H1 (cell line): ENCODE measurements around the gene MAPK4. TPM values are rescaled to one million over a fixed set of nuclear protein-coding genes. Genes with fewer than 3 reads are reported as not detected.

ENCODE experiments used
- CTCF ChIA-PET: fragments of 300-600 bp; sonication (Branson Sonifier 250); formaldehyde crosslinking; loops from one replicate; lab custom pipeline; 2021; ENCODE audit not compliant: partially characterized antibody; lab: Charles Lee
- POLR2A ChIA-PET: fragments of 300-600 bp; sonication (Branson Sonifier 250); formaldehyde crosslinking; loops from one replicate; lab custom pipeline; 2021; ENCODE audit warnings: inconsistent platforms; ENCODE audit not compliant: partially characterized antibody; lab: Charles Lee
- DNase-seq, 2 experiments: peaks; one replicate each; pipeline versions ENCODE4 v3.0.0 to v3.0.0-alpha.2; 2010 to 2022; ENCODE audit warnings: low spot score in 2 of 2, low read depth in 1 of 2, mixed read lengths in 1 of 2
- FAIRE-seq: peaks from 2 replicates; lab custom pipeline; 2011; peaks lifted over from hg19 to GRCh38; lab: Jason Lieb, UNC
- H2AFZ ChIP-seq: 2 replicates; pipeline ENCODE4 v1.8.1; 2012; ENCODE audit warnings: low read length, inconsistent platforms
- H2AK5ac ChIP-seq: 2 replicates; pipeline ENCODE4 v1.6.1; 2013; ENCODE audit warnings: low read depth, low read length
- H2BK120ac ChIP-seq: replicated peaks from 2 replicates; pipeline ENCODE3; 2013; ENCODE audit warnings: low read depth, low read length, inconsistent platforms
- H2BK12ac ChIP-seq: 2 replicates; pipeline ENCODE4 v1.6.1; 2013; ENCODE audit warnings: low read depth, low read length
- H2BK15ac ChIP-seq: 2 replicates; pipeline ENCODE4 v1.6.1; 2013; ENCODE audit warnings: low read length
- H2BK20ac ChIP-seq: 2 replicates; pipeline ENCODE4 v1.6.1; 2013; ENCODE audit warnings: low read length
- H2BK5ac ChIP-seq: 2 replicates; pipeline ENCODE4 v1.6.1; 2013; ENCODE audit warnings: low read depth, low read length
- H3K14ac ChIP-seq: 2 replicates; pipeline ENCODE4 v1.6.1; 2013; ENCODE audit warnings: inconsistent platforms; ENCODE audit not compliant: insufficient read length
- H3K18ac ChIP-seq: 2 replicates; pipeline ENCODE4 v1.6.1; 2013; ENCODE audit warnings: low read length; ENCODE audit errors: extremely low read depth
- H3K23ac ChIP-seq: 2 replicates; pipeline ENCODE4 v1.6.1; 2013; ENCODE audit warnings: inconsistent platforms; ENCODE audit not compliant: insufficient read length
- H3K23me2 ChIP-seq: 2 replicates; pipeline ENCODE4 v1.6.1; 2013; ENCODE audit warnings: low read depth, low read length
- H3K27ac ChIP-seq: 2 replicates; pipeline ENCODE4 v1.6.1; 2011; ENCODE audit warnings: low read depth, low read length, inconsistent platforms
- H3K27me3 ChIP-seq, 4 experiments: replicated peaks in 1 of 4; 1 replicate in 1 of 4; 2 replicates in 3 of 4; pipeline versions ENCODE4 v1.6.1 to v1.8.1; 2011 to 2013; ENCODE audit warnings: low read length in 3 of 4, mild to moderate bottlenecking in 3 of 4, inconsistent platforms in 2 of 4, mixed read lengths in 2 of 4, moderate library complexity in 1 of 4; ENCODE audit not compliant: control insufficient read depth in 3 of 4, insufficient read depth in 3 of 4; ENCODE audit errors: extremely low read depth in 1 of 4
- H3K36me3 ChIP-seq, 4 experiments: 2 replicates each; pipeline versions ENCODE4 v1.6.1 to v1.8.1; 2011 to 2013; ENCODE audit warnings: mild to moderate bottlenecking in 4 of 4, low read length in 3 of 4, moderate library complexity in 2 of 4, control low read depth in 1 of 4, inconsistent platforms in 1 of 4; ENCODE audit not compliant: insufficient read depth in 4 of 4, control insufficient read depth in 2 of 4
- H3K4ac ChIP-seq: replicated peaks from 2 replicates; pipeline ENCODE3; 2013; ENCODE audit warnings: low read length, low read depth, mixed read lengths, inconsistent platforms; ENCODE audit not compliant: insufficient read length
- H3K4me1 ChIP-seq, 4 experiments: replicated peaks in 1 of 4; 1 replicate in 1 of 4; 2 replicates in 3 of 4; pipeline versions ENCODE4 v1.6.1 to v1.8.1; 2011 to 2013; ENCODE audit warnings: low read length in 3 of 4, inconsistent platforms in 2 of 4, mixed read lengths in 1 of 4; ENCODE audit not compliant: insufficient read depth in 4 of 4, control insufficient read depth in 3 of 4
- H3K4me2 ChIP-seq, 2 experiments: 2 replicates each; pipeline versions ENCODE4 v1.6.1 to v1.8.1; 2011 to 2013; ENCODE audit warnings: low read depth in 2 of 2, low read length in 2 of 2, control low read depth in 1 of 2, inconsistent platforms in 1 of 2, mild to moderate bottlenecking in 1 of 2; ENCODE audit not compliant: insufficient read depth in 1 of 2
- H3K4me3 ChIP-seq, 4 experiments: fragments of 200-600, 300-600 bp in 1 of 4; sonication (generic), shearing (Covaris generic), sonication (Bioruptor Twin) in 1 of 4; 2 replicates each; pipeline versions ENCODE4 v1.5.1 to v1.8.1; 2011 to 2016; ENCODE audit warnings: low read length in 4 of 4, low read depth in 3 of 4, control low read depth in 2 of 4, inconsistent platforms in 2 of 4, mild to moderate bottlenecking in 2 of 4, mixed read lengths in 1 of 4, moderate library complexity in 1 of 4; ENCODE audit not compliant: insufficient read depth in 2 of 4; ENCODE audit errors: extremely low read depth in 1 of 4
- H3K56ac ChIP-seq: replicated peaks from 2 replicates; pipeline ENCODE3; 2013; ENCODE audit warnings: low read depth, mild to moderate bottlenecking, mixed read lengths, low read length, inconsistent platforms; ENCODE audit not compliant: insufficient read length
- H3K79me1 ChIP-seq: 2 replicates; pipeline ENCODE4 v1.6.1; 2013; ENCODE audit warnings: low read depth, low read length, control low read depth
- H3K79me2 ChIP-seq, 2 experiments: 2 replicates each; pipeline versions ENCODE4 v1.6.1 to v1.8.1; 2012 to 2013; ENCODE audit warnings: low read length in 2 of 2, mild to moderate bottlenecking in 2 of 2, inconsistent platforms in 1 of 2; ENCODE audit not compliant: insufficient read depth in 2 of 2, control insufficient read depth in 1 of 2
- H3K9ac ChIP-seq, 4 experiments: replicated peaks in 1 of 4; 1 replicate in 1 of 4; 2 replicates in 3 of 4; pipeline versions ENCODE4 v1.6.1 to v1.8.1; 2011 to 2013; ENCODE audit warnings: low read depth in 3 of 4, low read length in 3 of 4, control low read depth in 2 of 4, mild to moderate bottlenecking in 2 of 4, moderate library complexity in 2 of 4, inconsistent platforms in 1 of 4; ENCODE audit errors: extremely low read depth in 1 of 4
- H3K9me3 ChIP-seq, 2 experiments: 2 replicates each; pipeline versions ENCODE4 v1.6.1 to v1.8.1; 2012 to 2013; ENCODE audit warnings: mild to moderate bottlenecking in 2 of 2, moderate library complexity in 2 of 2, control low read depth in 1 of 2, inconsistent platforms in 1 of 2, low read depth in 1 of 2, low read length in 1 of 2, mixed read lengths in 1 of 2; ENCODE audit not compliant: insufficient read depth in 2 of 2
- H4K20me1 ChIP-seq, 2 experiments: replicated peaks in 1 of 2; 2 replicates each; pipeline versions ENCODE3 to v1.8.1; 2011 to 2013; ENCODE audit warnings: inconsistent platforms in 2 of 2, low read length in 2 of 2, mild to moderate bottlenecking in 1 of 2; ENCODE audit not compliant: insufficient read depth in 2 of 2, control insufficient read depth in 1 of 2
- H4K5ac ChIP-seq: 2 replicates; pipeline ENCODE4 v1.6.1; 2013; ENCODE audit warnings: low read length, low read depth, mixed read lengths, inconsistent platforms; ENCODE audit not compliant: insufficient read length
- H4K8ac ChIP-seq: 2 replicates; pipeline ENCODE4 v1.8.0; 2013; ENCODE audit warnings: mild to moderate bottlenecking, moderate library complexity, low read length, inconsistent platforms; ENCODE audit not compliant: insufficient read depth; ENCODE audit errors: extremely low read depth
- H4K91ac ChIP-seq: replicated peaks from 2 replicates; pipeline ENCODE3; 2013; ENCODE audit warnings: low read length, mixed read lengths, inconsistent platforms; ENCODE audit not compliant: insufficient read length
- CBX5 ChIP-seq: fragments of 300-800, 300-1000 bp; sonication (generic); IDR thresholded peaks from 2 replicates; pipeline ENCODE4 v1.7.1; 2016; ENCODE audit warnings: antibody characterized with exemption, low read length, low read depth
- CTBP2 ChIP-seq: IDR thresholded peaks from 2 replicates; pipeline ENCODE4 v1.7.0; 2011; ENCODE audit warnings: borderline replicate concordance, mild to moderate bottlenecking, moderate library complexity, mixed read lengths, low read length; ENCODE audit not compliant: insufficient read depth, insufficient read length
- KDM1A ChIP-seq: fragments of 200-600, 300-600 bp; sonication (generic); IDR thresholded peaks from 2 replicates; pipeline ENCODE4 v1.7.1; 2016; ENCODE audit warnings: mild to moderate bottlenecking, low read length, borderline replicate concordance
- RAD21 ChIP-seq, 2 experiments: IDR thresholded peaks in 1 of 2; conservative IDR thresholded peaks in 1 of 2; 2 replicates each; pipeline ENCODE4 v1.6.1; 2011; ENCODE audit warnings: low read depth in 2 of 2, low read length in 2 of 2, improper control_type of control experiment in 1 of 2, inconsistent platforms in 1 of 2, mild to moderate bottlenecking in 1 of 2, moderate library complexity in 1 of 2
- RFX5 ChIP-seq: IDR thresholded peaks from 2 replicates; pipeline ENCODE4 v1.6.1; 2011; ENCODE audit warnings: low read depth, low read length, improper control_type of control experiment, borderline replicate concordance
- WGBS, 2 experiments: shearing (Covaris generic) in 1 of 2; methylation state at CpG; one replicate each; pipeline versions ENCODE4 v1.1.6 to v1.1.7; 2013 to 2015; ENCODE audit warnings: low lambda C conversion rate in 2 of 2, mixed read lengths in 2 of 2, inconsistent platforms in 1 of 2, low coverage in 1 of 2, missing lambda C conversion rate in 1 of 2; ENCODE audit not compliant: insufficient replicate concordance in 2 of 2, insufficient coverage in 1 of 2, insufficient read length in 1 of 2; ENCODE audit errors: extremely low coverage in 1 of 2, missing lambda C conversion rate in 1 of 2; 5-methylcytosine and 5-hydroxymethylcytosine counted together
- polyA plus RNA-seq, 7 experiments: library from polyadenylated mRNA; depleted of rRNA in 3 of 7; stranded (reverse) in 5 of 7; unstranded in 2 of 7; fragments of >200 nt in 5 of 7; fragments of 200-250 nt in 2 of 7; gene quantifications; 1 replicate in 5 of 7; 2 replicates in 1 of 7; 4 replicates in 1 of 7; pipeline versions ENCODE4 v1.2.1 to v1.2.3, GENCODE V29; 2011 to 2013; ENCODE audit warnings: missing spikeins in 2 of 7, mixed read lengths in 2 of 7
- total RNA-seq: library from RNA; stranded (reverse); fragmentation: NEBNext Ultra II Directional; extraction: Animal tissue kit (Norgen Biotek cat#: 25700); gene quantifications from 2 replicates; pipeline ENCODE4 v1.2.1, GENCODE V29; 2021
- TF ChIP-seq, protein P1 (sequence below): IDR thresholded peaks from 2 replicates; pipeline ENCODE4 v1.6.1; 2012; ENCODE audit warnings: inconsistent platforms

Gene MAPK4
- total and polyA plus RNA-seq, 2 of the 8 experiments (the other 6 are each of a cell fraction or from before 2014, with no cell fraction given), result 3.2 to 3.7 TPM

DNA sequence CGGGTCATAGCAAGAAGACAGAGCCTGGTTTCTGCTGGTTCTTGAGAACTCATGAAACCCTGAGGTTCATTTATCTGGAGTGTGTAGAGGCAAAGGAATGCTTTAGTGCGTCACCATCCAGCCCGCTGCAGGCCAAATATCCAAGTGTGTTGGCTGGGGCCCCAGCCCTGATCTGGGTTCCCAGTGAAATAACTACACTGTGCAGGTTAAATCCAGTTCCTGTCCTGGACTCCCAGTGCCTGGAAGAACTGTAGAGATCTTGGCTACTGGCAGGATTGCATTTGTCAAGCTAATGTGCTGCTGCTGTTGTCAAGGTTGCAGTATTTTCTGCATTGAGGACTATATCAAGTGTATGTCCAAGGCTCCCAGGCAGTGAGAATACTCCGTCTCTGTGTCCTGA lies 89.9 kb downstream of the MAPK4 start:
- no peak overlapping the region for H2AK5ac ChIP-seq
- no peak overlapping the region for H2BK12ac ChIP-seq
- H3K4me3 ChIP-seq, result no peak overlapping the region
- no peak overlapping the region for H3K56ac ChIP-seq
- no peak overlapping the region for H4K5ac ChIP-seq
- CTCF ChIA-PET, result interaction anchor here (1.2 kb wide), 1 partner anchor 9 kb away, joined by 3 read pairs; no protein-coding TSS in a partner anchor
- no peaks in the 10 kb centered on the region for H4K20me1 ChIP-seq
- H3K23me2 ChIP-seq, result no peaks in the 10 kb centered on the region
- H2BK20ac ChIP-seq, result no peak overlapping the region
- H3K9ac ChIP-seq, result no peak overlapping the region
- no peak overlapping the region for H3K23ac ChIP-seq
- no peaks in the 10 kb centered on the region for H3K36me3 ChIP-seq
- no peaks in the 10 kb centered on the region for H3K79me1 ChIP-seq
- no peak overlapping the region for H3K4ac ChIP-seq
- no peaks in the 10 kb centered on the region for H3K79me2 ChIP-seq
- H2AFZ ChIP-seq, result no peak overlapping the region
- H3K27ac ChIP-seq, result no peak overlapping the region
- peak overlapping the region; percentile 16; the same call in 1 of the 2 replicates for H2BK5ac ChIP-seq
- H3K14ac ChIP-seq, result no peak overlapping the region
- TF ChIP-seq KDM1A (no peak), CBX5 (no peak), CTBP2 (no peak), RFX5 (no peak), RAD21 (IDR thresholded peaks at IDR 0.05 in 1 of 2, conservative IDR thresholded peaks at IDR 0.05 in 1 of 2; ENCODE audit: low read depth in 2 of 2, low read length in 2 of 2) (no peak)
- TF ChIP-seq, protein P1, sequence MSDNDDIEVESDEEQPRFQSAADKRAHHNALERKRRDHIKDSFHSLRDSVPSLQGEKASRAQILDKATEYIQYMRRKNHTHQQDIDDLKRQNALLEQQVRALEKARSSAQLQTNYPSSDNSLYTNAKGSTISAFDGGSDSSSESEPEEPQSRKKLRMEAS, result no peak
- TF ChIP-seq, all 59 proteins: peak for 0
- H3K18ac ChIP-seq, result no peak overlapping the region
- H3K27me3 ChIP-seq, result no peaks in the 10 kb centered on the region
- H2BK120ac ChIP-seq, result no peak overlapping the region
- 83% methylated on average over 4 of the region's 4 CpGs; no CpG with 5 or more reads in 1 of the 2 experiments for WGBS, 2 experiments
- POLR2A ChIA-PET, result no interaction called here
- H2BK15ac ChIP-seq, result no peak overlapping the region
- no peaks in the 10 kb centered on the region; a peak in 1 of 7 replicates for H3K4me1 ChIP-seq
- H4K91ac ChIP-seq, result no peak overlapping the region
- no peak overlapping the region for H3K4me2 ChIP-seq
- FAIRE-seq (no peak), DNase-seq (no peak)
- no peak overlapping the region for H4K8ac ChIP-seq
- H3K9me3 ChIP-seq, result no peaks in the 10 kb centered on the region
